OCI-LY1 (cell line): ENCODE results near the gene FAM149A.

Source experiments
- CTCF ChIP-seq: fragments of 200-600 bp; sonication (generic), shearing (Covaris generic); IDR thresholded peaks from 2 replicates; pipeline ENCODE4 v1.5.1; 2017; ENCODE audit warnings: mild to moderate bottlenecking, antibody characterized with exemption, low read length, moderate library complexity, mixed read lengths
- EZH2 ChIP-seq: fragments of 200-600 bp; sonication (generic), shearing (Covaris generic); IDR thresholded peaks from 2 replicates; pipeline ENCODE4 v1.8.0; 2017; ENCODE audit warnings: borderline replicate concordance, mixed run types, mild to moderate bottlenecking, antibody characterized with exemption, low read length, moderate library complexity, mixed read lengths

GRCh38 chr4:186168750-186169149 lies 64.2 kb downstream of the FAM149A start:
- no peak for TF ChIP-seq CTCF
- TF ChIP-seq EZH2 = no peak
